ENCODE data around the gene CNKSR1.

DNA sequence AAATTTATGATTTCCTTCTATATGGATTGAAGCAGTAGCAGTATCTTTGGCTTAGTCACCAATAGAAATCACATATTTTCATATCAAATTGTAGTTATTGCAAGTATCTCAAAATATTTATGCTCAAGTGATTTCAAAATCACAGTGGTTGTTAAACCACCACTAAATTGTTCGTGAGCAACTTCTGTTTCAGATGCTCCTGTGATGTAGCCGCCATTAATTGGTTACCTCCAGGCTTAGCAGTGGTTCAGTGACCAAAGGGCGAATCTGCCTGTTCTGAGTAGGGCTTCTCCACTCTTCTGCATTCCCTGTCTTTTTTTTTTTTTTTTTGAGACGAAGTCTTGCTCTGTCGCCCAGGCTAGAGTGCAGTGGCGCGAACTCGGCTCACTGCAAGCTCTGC lies 1.9 kb upstream of the CNKSR1 start:
- TF ChIP-seq, protein P1, sequence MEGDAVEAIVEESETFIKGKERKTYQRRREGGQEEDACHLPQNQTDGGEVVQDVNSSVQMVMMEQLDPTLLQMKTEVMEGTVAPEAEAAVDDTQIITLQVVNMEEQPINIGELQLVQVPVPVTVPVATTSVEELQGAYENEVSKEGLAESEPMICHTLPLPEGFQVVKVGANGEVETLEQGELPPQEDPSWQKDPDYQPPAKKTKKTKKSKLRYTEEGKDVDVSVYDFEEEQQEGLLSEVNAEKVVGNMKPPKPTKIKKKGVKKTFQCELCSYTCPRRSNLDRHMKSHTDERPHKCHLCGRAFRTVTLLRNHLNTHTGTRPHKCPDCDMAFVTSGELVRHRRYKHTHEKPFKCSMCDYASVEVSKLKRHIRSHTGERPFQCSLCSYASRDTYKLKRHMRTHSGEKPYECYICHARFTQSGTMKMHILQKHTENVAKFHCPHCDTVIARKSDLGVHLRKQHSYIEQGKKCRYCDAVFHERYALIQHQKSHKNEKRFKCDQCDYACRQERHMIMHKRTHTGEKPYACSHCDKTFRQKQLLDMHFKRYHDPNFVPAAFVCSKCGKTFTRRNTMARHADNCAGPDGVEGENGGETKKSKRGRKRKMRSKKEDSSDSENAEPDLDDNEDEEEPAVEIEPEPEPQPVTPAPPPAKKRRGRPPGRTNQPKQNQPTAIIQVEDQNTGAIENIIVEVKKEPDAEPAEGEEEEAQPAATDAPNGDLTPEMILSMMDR (IDR thresholded peaks at IDR 0.05; ENCODE audit: low read depth, low read length): no peak
- TF ChIP-seq EZH2phosphoT487 (IDR thresholded peaks at IDR 0.05; ENCODE audit: low read depth): no peak

Data from OCI-LY3 (cell line).